HEK293 (cell line): ENCODE measurements around the gene SCAMP3.

Experiments used
- BCL11A ChIP-seq: fragments of 450-650 bp; formaldehyde crosslinking; IDR thresholded peaks from 2 replicates; pipeline ENCODE4 v1.5.1; 2016; ENCODE audit warnings: low read depth, missing biosample characterization, missing genetic modification characterization
- CTCF ChIP-seq: fragments of 450-650 bp; formaldehyde crosslinking; IDR thresholded peaks from 2 replicates; pipeline ENCODE4 v1.5.1; 2016; ENCODE audit warnings: missing biosample characterization, missing genetic modification characterization
- MEIS1 ChIP-seq: sonication (generic); formaldehyde crosslinking; IDR thresholded peaks from 2 replicates; pipeline ENCODE4 v1.8.1; 2022; ENCODE audit warnings: missing genetic modification reagents, mild to moderate bottlenecking, borderline replicate concordance
- PRDM10 ChIP-seq: fragments of 450-650 bp; formaldehyde crosslinking; IDR thresholded peaks from 2 replicates; pipeline ENCODE4 v1.5.1; 2016; ENCODE audit warnings: missing biosample characterization, missing genetic modification characterization
- REST ChIP-seq: fragments of 450-650 bp; formaldehyde crosslinking; IDR thresholded peaks from 2 replicates; pipeline ENCODE4 v1.5.1; 2016; ENCODE audit warnings: missing biosample characterization, missing genetic modification characterization
- YY1 ChIP-seq: fragments of 450-650 bp; formaldehyde crosslinking; IDR thresholded peaks from 2 replicates; pipeline ENCODE4 v1.5.1; 2018; ENCODE audit warnings: missing biosample characterization, missing genetic modification characterization
- ZBTB10 ChIP-seq: fragments of 450-650 bp; formaldehyde crosslinking; IDR thresholded peaks from 2 replicates; pipeline ENCODE4 v1.5.1; 2016; ENCODE audit warnings: missing biosample characterization, missing genetic modification characterization
- ZBTB11 ChIP-seq: fragments of 450-650 bp; formaldehyde crosslinking; conservative IDR thresholded peaks from 2 replicates; pipeline ENCODE4 v1.5.1; 2016; ENCODE audit warnings: low read depth, missing biosample characterization, missing genetic modification characterization
- ZBTB49 ChIP-seq: fragments of 450-650 bp; formaldehyde crosslinking; IDR thresholded peaks from 2 replicates; pipeline ENCODE4 v1.5.1; 2016; ENCODE audit warnings: missing biosample characterization, missing genetic modification characterization, low read depth
- ZNF146 ChIP-seq: fragments of 450-650 bp; formaldehyde crosslinking; IDR thresholded peaks from 2 replicates; pipeline ENCODE4 v1.5.1; 2016; ENCODE audit warnings: missing biosample characterization, missing genetic modification characterization
- ZNF621 ChIP-seq: fragments of 450-650 bp; formaldehyde crosslinking; IDR thresholded peaks from 2 replicates; pipeline ENCODE4 v1.5.1; 2017; ENCODE audit warnings: missing biosample characterization, missing genetic modification characterization
- ZNF707 ChIP-seq: fragments of 450-650 bp; formaldehyde crosslinking; IDR thresholded peaks from 2 replicates; pipeline ENCODE4 v1.5.1; 2016; ENCODE audit warnings: missing biosample characterization, missing genetic modification characterization
- ZNF776 ChIP-seq: fragments of 450-650 bp; formaldehyde crosslinking; IDR thresholded peaks from 2 replicates; pipeline ENCODE4 v1.5.0; 2017; ENCODE audit warnings: missing biosample characterization, missing genetic modification characterization, borderline replicate concordance
- ZSCAN18 ChIP-seq: fragments of 450-650 bp; formaldehyde crosslinking; IDR thresholded peaks from 2 replicates; pipeline ENCODE4 v1.5.1; 2016; ENCODE audit warnings: missing biosample characterization, missing genetic modification characterization

- TF ChIP-seq REST (tag by site-specific recombination), result no peak
- TF ChIP-seq CTCF, result no peak
- TF ChIP-seq ZNF707 (tag by site-specific recombination), result no peak
- TF ChIP-seq YY1 (tag by site-specific recombination), result no peak
- TF ChIP-seq PRDM10 (tag by site-specific recombination), result no peak
- TF ChIP-seq ZNF146, result no peak
- no peak for TF ChIP-seq ZBTB49 (tag by site-specific recombination)
- TF ChIP-seq BCL11A (tag by site-specific recombination), result no peak
- no peak for TF ChIP-seq ZBTB11 (tag by site-specific recombination)
- no peak for TF ChIP-seq ZNF776 (tag by site-specific recombination)
- TF ChIP-seq ZNF621 (tag by site-specific recombination), result no peak
- TF ChIP-seq ZBTB10 (tag by site-specific recombination), result no peak
- no peak for TF ChIP-seq ZSCAN18
- no peak for TF ChIP-seq MEIS1 (CRISPR knock-in tag)
Observed at GRCh38 chr1:155284476-155284875, 22.3 kb upstream of the SCAMP3 start.
